GM19351 (cell line): Measurements from ENCODE around the gene SNAPC4.
"Not testable (repeated sequence)": the region's sequence is repeated elsewhere in the genome, so short reads cannot be mapped to it uniquely, and the experiment has no call there.

Source experiments
- ATAC-seq: cut with Tn5 transposase; IDR thresholded peaks from one replicate; pipeline ENCODE4 v1.9.1; 2021; ENCODE audit warnings: mild to moderate bottlenecking, moderate library complexity; ENCODE audit not compliant: unreplicated experiment

Gene SNAPC4

GRCh38 chr9:136409557-136410455 lies 9.8 kb upstream of the SNAPC4 start:
- peak; percentile 22 for ATAC-seq

GRCh38 chr9:136407911-136408310 lies 7.9 kb upstream of the SNAPC4 start:
- ATAC-seq: no peak

GRCh38 chr9:136407061-136407460 lies 7.1 kb upstream of the SNAPC4 start:
- not testable (repeated sequence) for ATAC-seq

GRCh38 chr9:136405904-136406303 lies 5.9 kb upstream of the SNAPC4 start:
- not testable (repeated sequence) for ATAC-seq

- no peak for ATAC-seq
Measured at GRCh38 chr9:136405481-136405880, 5.5 kb upstream of the SNAPC4 start.

GRCh38 chr9:136404801-136405136 lies 4.8 kb upstream of the SNAPC4 start:
- ATAC-seq: no peak

GRCh38 chr9:136403915-136404800 lies 4.2 kb upstream of the SNAPC4 start:
- no peak for ATAC-seq

- no peak for ATAC-seq
Measured at GRCh38 chr9:136403538-136403914, 3.6 kb upstream of the SNAPC4 start.

- no peak for ATAC-seq
Measured at GRCh38 chr9:136402067-136402466, 2.1 kb upstream of the SNAPC4 start.

- no peak for ATAC-seq
Measured at GRCh38 chr9:136401173-136401922, 1.4 kb upstream of the SNAPC4 start.

GRCh38 chr9:136399176-136400037 lies 563 bp downstream of the SNAPC4 start:
- ATAC-seq: no peak

- ATAC-seq: no peak
Measured at GRCh38 chr9:136398286-136398685, 1.7 kb downstream of the SNAPC4 start.

GRCh38 chr9:136397643-136398042 lies 2.3 kb downstream of the SNAPC4 start:
- no peak for ATAC-seq

GRCh38 chr9:136396219-136396515 lies 3.8 kb downstream of the SNAPC4 start:
- ATAC-seq: no peak

- ATAC-seq: no peak
Measured at GRCh38 chr9:136395345-136396218, 4.4 kb downstream of the SNAPC4 start.

GRCh38 chr9:136395020-136395340 lies 5.0 kb downstream of the SNAPC4 start:
- ATAC-seq: no peak

- no peak for ATAC-seq
Measured at GRCh38 chr9:136394312-136395019, 5.5 kb downstream of the SNAPC4 start.

GRCh38 chr9:136393531-136393930 lies 6.4 kb downstream of the SNAPC4 start:
- no peak for ATAC-seq
